ENCODE results near the gene ERVH48-1.
"Not testable (repeated sequence)": the region's sequence is repeated elsewhere in the genome, so short reads cannot be mapped to it uniquely, and the experiment has no call there.

ERVH48-1 gene

DNA sequence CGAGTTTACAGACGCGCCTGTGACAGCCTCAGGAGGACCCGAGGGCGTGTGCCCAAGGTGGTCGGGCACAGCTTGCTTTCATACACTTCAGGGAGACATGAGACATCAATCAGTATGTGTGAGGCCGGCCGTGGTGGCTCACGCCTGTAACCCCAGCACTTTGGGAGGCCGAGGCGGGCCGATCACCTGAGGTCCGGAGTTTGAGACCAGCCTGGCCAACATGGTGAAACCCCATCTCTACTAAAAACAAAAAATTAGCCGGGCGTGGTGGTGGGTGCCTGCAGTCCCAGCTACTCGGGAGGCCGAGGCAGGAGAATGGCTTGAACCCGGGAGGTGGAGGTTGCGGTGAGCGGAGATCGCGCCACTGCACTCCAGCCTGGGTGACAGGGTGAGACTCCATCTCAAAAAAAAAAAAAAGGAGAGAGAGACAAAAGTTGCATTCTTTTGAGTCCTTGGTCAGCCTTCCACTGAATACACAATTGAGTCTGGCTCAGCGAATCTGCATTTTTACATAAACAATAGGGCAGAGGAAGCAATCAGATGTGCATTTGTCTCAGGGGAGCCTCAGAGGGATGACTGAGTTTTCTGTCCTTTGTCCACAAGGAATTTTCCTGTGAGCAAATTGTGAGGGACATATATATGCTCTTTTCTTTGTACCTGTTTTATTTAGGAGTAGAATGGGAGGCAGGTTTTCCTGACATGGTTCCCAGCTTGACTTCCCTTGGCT lies 2.2 kb upstream of the ERVH48-1 start:
- not testable (repeated sequence) for H3K9me3 ChIP-seq (ENCODE audit: control insufficient read depth, insufficient read depth, low read length); DNase-seq (ENCODE audit: low read depth, low spot score); H3K4me1 ChIP-seq (ENCODE audit: control insufficient read depth, insufficient read depth, low read length); H3K27me3 ChIP-seq (ENCODE audit: control insufficient read depth, insufficient read depth, low read length); H3K27ac ChIP-seq (ENCODE audit: low read length); H3K4me3 ChIP-seq (ENCODE audit: low read length); H3K36me3 ChIP-seq (ENCODE audit: control insufficient read depth, insufficient read depth, low read length)
- no CpG with 5 or more reads among the region's 23 CpGs for WGBS (ENCODE audit: insufficient coverage, insufficient read length)

DNA sequence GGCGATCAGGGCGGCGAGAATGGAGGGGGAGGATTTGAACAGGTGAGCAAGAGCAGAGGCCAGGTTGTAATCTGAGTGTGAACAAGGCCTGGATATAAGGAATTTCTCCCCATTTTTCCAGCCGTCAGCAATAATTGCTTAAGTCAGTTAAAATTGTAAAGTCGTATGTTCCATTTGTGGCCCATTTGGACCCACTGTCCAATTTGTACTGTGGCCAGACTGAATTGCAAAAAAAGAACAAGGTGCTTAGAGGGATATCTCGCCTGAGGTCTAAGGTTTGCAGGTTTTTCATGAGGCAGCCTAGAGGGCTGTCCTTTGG lies 1.0 kb downstream of the ERVH48-1 start:
- H3K9me3 ChIP-seq (ENCODE audit: control insufficient read depth, insufficient read depth, low read length) = no peaks in the 10 kb centered on the region
- peak overlapping the region; percentile 44 for H3K27ac ChIP-seq (ENCODE audit: low read length)
- no peak for DNase-seq (ENCODE audit: low read depth, low spot score)
- WGBS (ENCODE audit: insufficient coverage, insufficient read length) = no CpG with 5 or more reads among the region's 6 CpGs
- H3K36me3 ChIP-seq (ENCODE audit: control insufficient read depth, insufficient read depth, low read length) = no peaks in the 10 kb centered on the region
- H3K4me1 ChIP-seq (ENCODE audit: control insufficient read depth, insufficient read depth, low read length) = peaks cover 1% of the 10 kb centered on the region; the same call in 1 of the 2 replicates
- H3K4me3 ChIP-seq (ENCODE audit: low read length) = no peak overlapping the region
- no peaks in the 10 kb centered on the region for H3K27me3 ChIP-seq (ENCODE audit: control insufficient read depth, insufficient read depth, low read length)

DNA sequence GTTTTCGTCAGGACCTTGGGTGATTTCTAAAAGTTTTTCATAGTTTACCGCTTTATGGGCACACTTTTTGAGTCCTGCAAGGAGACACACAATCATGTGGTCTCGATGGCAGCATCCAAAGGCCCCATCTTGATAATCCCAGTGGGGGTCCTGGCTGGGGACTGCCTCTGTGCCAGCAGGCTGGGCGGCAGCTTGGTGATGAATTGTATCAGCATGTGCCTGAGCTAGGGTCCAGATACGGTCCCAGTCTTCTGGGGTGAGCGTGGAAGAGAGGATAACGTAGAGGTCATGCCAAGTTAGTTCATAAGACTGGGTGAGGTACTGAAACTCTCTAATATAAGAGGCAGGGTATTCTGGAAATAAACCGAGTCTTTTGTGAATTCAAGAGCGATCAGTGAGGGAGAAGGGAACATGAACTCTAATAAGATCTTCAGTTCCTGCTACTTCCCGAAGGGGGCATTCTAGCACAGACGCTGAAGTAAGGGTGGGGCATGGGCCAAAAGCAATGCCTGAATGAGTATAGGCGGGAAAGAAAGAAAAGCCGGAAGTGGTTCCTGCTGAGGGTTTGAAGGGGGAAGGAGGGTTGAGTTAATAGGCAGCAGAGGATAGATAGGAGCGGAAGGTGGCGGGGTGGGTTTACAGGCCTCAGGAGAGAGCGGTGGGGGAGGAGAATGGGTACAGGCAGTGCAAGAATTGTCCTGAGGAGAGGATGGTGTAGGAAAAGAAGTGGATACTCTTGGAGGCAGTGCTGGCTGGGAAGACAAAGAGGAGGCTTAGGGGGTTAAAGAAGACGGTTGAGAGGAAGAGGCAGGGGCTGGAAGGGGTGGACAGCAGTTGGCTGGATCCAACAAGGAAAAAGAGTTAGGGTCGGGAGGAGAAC lies 1.6 kb downstream of the ERVH48-1 start:
- H3K27ac ChIP-seq (ENCODE audit: low read length) = peak overlapping the region; percentile 44
- H3K4me1 ChIP-seq (ENCODE audit: control insufficient read depth, insufficient read depth, low read length) = peaks cover 1% of the 10 kb centered on the region; the same call in 1 of the 2 replicates
- WGBS (ENCODE audit: insufficient coverage, insufficient read length) = no CpG with 5 or more reads among the region's 18 CpGs
- no peaks in the 10 kb centered on the region for H3K9me3 ChIP-seq (ENCODE audit: control insufficient read depth, insufficient read depth, low read length)
- no peaks in the 10 kb centered on the region for H3K36me3 ChIP-seq (ENCODE audit: control insufficient read depth, insufficient read depth, low read length)
- H3K27me3 ChIP-seq (ENCODE audit: control insufficient read depth, insufficient read depth, low read length) = no peaks in the 10 kb centered on the region
- peak; percentile 95 for DNase-seq (ENCODE audit: low read depth, low spot score)
- H3K4me3 ChIP-seq (ENCODE audit: low read length) = no peak overlapping the region

DNA sequence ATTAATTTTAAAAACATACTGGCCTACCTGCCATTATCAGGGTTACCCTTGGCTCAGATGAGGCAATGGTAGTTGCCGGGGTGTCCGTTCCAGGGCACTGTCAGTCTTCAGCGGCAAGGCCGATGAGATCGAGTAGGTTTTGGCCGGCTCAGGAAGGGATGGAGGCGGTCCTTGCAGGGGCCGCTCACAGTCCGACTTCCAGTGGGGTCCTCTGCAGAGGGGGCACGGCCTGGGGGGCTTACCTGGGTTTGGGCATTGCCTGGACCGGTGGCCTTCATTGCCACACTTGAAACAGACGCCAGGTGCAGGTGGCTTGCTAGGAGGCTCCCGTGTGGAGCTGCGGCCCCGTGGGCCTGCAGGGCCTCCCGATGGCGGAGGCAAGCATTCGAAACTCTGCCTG lies 2.5 kb downstream of the ERVH48-1 start:
- no peak overlapping the region for H3K4me3 ChIP-seq (ENCODE audit: low read length)
- DNase-seq (ENCODE audit: low read depth, low spot score) = no peak
- H3K4me1 ChIP-seq (ENCODE audit: control insufficient read depth, insufficient read depth, low read length) = peaks cover 1% of the 10 kb centered on the region; the same call in 1 of the 2 replicates
- H3K27ac ChIP-seq (ENCODE audit: low read length) = no peak overlapping the region
- no peaks in the 10 kb centered on the region for H3K9me3 ChIP-seq (ENCODE audit: control insufficient read depth, insufficient read depth, low read length)
- H3K36me3 ChIP-seq (ENCODE audit: control insufficient read depth, insufficient read depth, low read length) = no peaks in the 10 kb centered on the region
- no peaks in the 10 kb centered on the region for H3K27me3 ChIP-seq (ENCODE audit: control insufficient read depth, insufficient read depth, low read length)
- WGBS (ENCODE audit: insufficient coverage, insufficient read length) = no CpG with 5 or more reads among the region's 18 CpGs

DNA sequence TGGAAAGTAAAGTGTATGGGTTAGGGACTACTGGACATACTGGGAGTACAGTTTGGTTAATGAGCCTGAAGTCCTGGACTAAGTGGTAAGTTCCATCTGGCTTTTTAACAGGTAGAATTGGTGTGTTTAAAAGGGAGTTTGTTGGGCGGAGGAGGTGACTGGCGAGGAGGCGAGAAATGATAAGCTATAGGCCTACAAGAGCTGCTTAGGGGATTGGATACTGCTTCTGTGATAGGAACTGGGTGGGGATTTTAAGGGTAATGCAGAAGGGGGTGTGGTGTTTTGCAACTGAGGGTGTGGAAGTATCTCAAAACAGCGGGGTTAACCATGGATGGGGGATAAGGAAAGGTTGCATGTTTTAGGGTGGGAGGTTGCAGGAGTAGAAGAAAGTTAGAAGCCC lies 3.5 kb downstream of the ERVH48-1 start:
- Histone ChIP-seq H3K27ac (ENCODE audit: low read length) (no peak overlapping the region), H3K27me3 (ENCODE audit: control insufficient read depth, insufficient read depth, low read length) (no peaks in the 10 kb centered on the region), H3K36me3 (ENCODE audit: control insufficient read depth, insufficient read depth, low read length) (no peaks in the 10 kb centered on the region), H3K4me1 (ENCODE audit: control insufficient read depth, insufficient read depth, low read length) (no peaks in the 10 kb centered on the region; the same call in 1 of the 2 replicates), H3K4me3 (ENCODE audit: low read length) (no peak overlapping the region), H3K9me3 (ENCODE audit: control insufficient read depth, insufficient read depth, low read length) (no peaks in the 10 kb centered on the region)
- no peak for DNase-seq (ENCODE audit: low read depth, low spot score)
- 100% methylated on average over 3 of the region's 4 CpGs for WGBS (ENCODE audit: insufficient coverage, insufficient read length)

DNA sequence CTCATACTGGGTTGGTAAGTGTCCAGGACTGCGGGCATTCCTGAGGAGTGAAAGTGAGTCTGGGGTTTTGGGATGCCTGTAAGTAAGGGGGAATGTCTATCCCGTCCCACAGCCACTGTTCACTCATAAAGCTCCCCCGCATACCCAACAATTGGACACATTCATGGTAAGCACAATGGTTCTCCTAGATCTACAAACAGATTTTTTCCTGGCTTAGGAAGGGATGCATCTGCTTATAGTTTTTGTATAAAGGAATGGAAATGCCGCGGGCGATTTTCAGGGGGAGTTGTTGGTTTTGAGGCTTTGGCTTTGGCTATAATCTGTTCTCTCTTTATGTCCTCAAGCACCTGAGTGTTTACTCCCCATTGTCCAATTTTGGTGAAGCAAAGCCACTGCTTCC lies 7.1 kb downstream of the ERVH48-1 start:
- H3K27me3 ChIP-seq (ENCODE audit: control insufficient read depth, insufficient read depth, low read length) = no peaks in the 10 kb centered on the region
- no peaks in the 10 kb centered on the region for H3K9me3 ChIP-seq (ENCODE audit: control insufficient read depth, insufficient read depth, low read length)
- WGBS (ENCODE audit: insufficient coverage, insufficient read length) = no CpG with 5 or more reads among the region's 6 CpGs
- H3K27ac ChIP-seq (ENCODE audit: low read length) = no peak overlapping the region
- no peak overlapping the region for H3K4me3 ChIP-seq (ENCODE audit: low read length)
- DNase-seq (ENCODE audit: low read depth, low spot score) = no peak
- no peaks in the 10 kb centered on the region for H3K4me1 ChIP-seq (ENCODE audit: control insufficient read depth, insufficient read depth, low read length)
- H3K36me3 ChIP-seq (ENCODE audit: control insufficient read depth, insufficient read depth, low read length) = no peaks in the 10 kb centered on the region

DNA sequence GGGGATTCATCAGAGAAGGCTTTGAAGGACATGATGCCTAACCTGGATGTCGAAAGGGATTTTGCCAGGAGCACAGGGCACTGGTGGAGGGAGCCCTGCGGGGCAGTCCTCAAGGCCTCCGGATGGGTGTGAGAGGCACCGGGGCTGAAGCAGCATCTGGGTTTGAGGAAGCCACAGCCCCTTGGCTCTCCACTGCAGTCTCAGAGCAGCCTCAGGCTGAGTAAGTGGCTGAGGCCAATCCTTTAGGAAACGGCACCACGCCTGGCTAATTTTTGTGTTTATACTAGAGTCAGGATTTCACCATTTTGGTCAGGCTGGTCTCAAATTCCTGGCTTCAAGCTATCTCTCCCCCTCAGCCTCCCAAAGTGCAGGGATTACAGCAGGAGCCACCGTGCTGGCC lies 12.0 kb downstream of the ERVH48-1 start:
- no peak overlapping the region for H3K27ac ChIP-seq (ENCODE audit: low read length)
- no CpG with 5 or more reads among the region's 7 CpGs for WGBS (ENCODE audit: insufficient coverage, insufficient read length)
- no peaks in the 10 kb centered on the region for H3K27me3 ChIP-seq (ENCODE audit: control insufficient read depth, insufficient read depth, low read length)

DNA sequence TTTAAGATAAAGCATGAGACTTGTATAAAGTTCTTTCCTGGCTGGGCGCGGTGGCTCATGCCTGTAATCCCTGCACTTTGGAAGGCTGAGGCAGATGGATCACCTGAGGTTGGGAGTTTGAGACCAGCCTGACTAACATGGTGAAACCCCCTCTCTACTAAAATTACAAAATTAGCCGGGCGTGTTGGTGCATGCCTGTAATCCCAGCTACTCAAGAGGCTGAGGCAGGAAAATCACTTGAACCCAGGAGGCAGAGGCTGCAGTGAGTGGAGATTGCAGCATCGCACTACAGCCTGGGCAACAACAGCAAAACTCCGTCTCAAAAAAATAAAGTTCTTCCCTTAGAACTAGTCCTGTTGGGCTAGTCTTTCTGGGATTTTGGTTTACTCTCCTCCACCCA lies 13.5 kb downstream of the ERVH48-1 start:
- not testable (repeated sequence) for H3K27ac ChIP-seq (ENCODE audit: low read length)

More for the DNA sequence above, 12.0 kb downstream of the ERVH48-1 start:
- no peaks in the 10 kb centered on the region for H3K9me3 ChIP-seq (ENCODE audit: control insufficient read depth, insufficient read depth, low read length)
- H3K36me3 ChIP-seq (ENCODE audit: control insufficient read depth, insufficient read depth, low read length) = peaks cover 2% of the 10 kb centered on the region; the same call in 1 of the 2 replicates
- DNase-seq (ENCODE audit: low read depth, low spot score) = no peak
- H3K4me1 ChIP-seq (ENCODE audit: control insufficient read depth, insufficient read depth, low read length) = no peaks in the 10 kb centered on the region
- H3K4me3 ChIP-seq (ENCODE audit: low read length) = no peak overlapping the region

DNA sequence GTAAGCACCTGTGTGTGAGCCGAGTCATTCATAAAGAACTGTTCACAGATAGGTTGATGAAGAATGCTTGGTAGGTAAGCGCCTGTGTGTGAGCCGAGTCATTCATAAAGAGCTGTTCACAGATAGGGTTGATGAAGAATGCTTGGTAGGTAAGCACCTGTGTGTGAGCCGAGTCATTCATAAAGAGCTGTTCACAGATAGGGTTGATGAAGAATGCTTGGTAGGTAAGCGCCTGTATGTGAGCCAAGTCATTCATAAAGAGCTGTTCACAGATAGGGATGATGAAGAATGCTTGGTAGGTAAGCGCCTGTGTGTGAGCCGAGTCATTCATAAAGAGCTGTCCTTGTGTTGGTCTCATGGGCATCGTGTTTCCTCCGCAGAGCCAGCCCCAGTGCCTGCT lies 16.9 kb downstream of the ERVH48-1 start:
- not testable (repeated sequence) for H3K27me3 ChIP-seq (ENCODE audit: control insufficient read depth, insufficient read depth, low read length); H3K4me1 ChIP-seq (ENCODE audit: control insufficient read depth, insufficient read depth, low read length)
- peaks cover 20% of the 10 kb centered on the region; the same call in 1 of the 2 replicates for H3K36me3 ChIP-seq (ENCODE audit: control insufficient read depth, insufficient read depth, low read length)

More for the DNA sequence above, 13.5 kb downstream of the ERVH48-1 start:
- DNase-seq (ENCODE audit: low read depth, low spot score); H3K9me3 ChIP-seq (ENCODE audit: control insufficient read depth, insufficient read depth, low read length); H3K4me1 ChIP-seq (ENCODE audit: control insufficient read depth, insufficient read depth, low read length); H3K36me3 ChIP-seq (ENCODE audit: control insufficient read depth, insufficient read depth, low read length); H3K4me3 ChIP-seq (ENCODE audit: low read length); H3K27me3 ChIP-seq (ENCODE audit: control insufficient read depth, insufficient read depth, low read length): not testable (repeated sequence)
- no CpG with 5 or more reads among the region's 6 CpGs for WGBS (ENCODE audit: insufficient coverage, insufficient read length)

DNA sequence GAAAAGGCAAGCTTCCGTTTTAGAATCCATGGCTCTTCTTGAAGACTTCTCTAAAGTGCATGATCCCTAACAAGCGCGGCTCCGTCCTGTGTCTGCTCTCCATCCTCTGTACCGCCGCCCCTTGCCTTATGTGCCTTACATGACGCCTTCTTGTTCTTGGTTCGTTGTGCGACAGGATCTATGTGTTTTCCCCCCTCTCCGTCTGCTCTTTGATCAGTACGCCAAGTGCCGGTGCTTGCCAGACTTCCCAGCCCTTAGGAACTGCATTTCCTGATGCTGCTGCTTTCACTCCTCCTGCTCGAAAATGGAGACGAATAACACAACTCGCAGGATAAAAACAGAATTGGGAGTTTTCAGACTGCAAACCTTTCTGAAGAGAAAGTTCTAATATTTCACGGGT lies 19.2 kb downstream of the ERVH48-1 start:
- no peak for DNase-seq (ENCODE audit: low read depth, low spot score)
- Histone ChIP-seq H3K4me3 (ENCODE audit: low read length) (no peak overlapping the region), H3K27me3 (ENCODE audit: control insufficient read depth, insufficient read depth, low read length) (no peaks in the 10 kb centered on the region), H3K4me1 (ENCODE audit: control insufficient read depth, insufficient read depth, low read length) (no peaks in the 10 kb centered on the region), H3K9me3 (ENCODE audit: control insufficient read depth, insufficient read depth, low read length) (0 out of 2 replicates have a peak, but pooled peaks cover 2% of the 10 kb centered on the region), H3K27ac (ENCODE audit: low read length) (no peak overlapping the region), H3K36me3 (ENCODE audit: control insufficient read depth, insufficient read depth, low read length) (peaks cover 23% of the 10 kb centered on the region; the same call in 1 of the 2 replicates)
- WGBS (ENCODE audit: insufficient coverage, insufficient read length) = no CpG with 5 or more reads among the region's 16 CpGs

More for the DNA sequence above, 16.9 kb downstream of the ERVH48-1 start:
- not testable (repeated sequence) for H3K27ac ChIP-seq (ENCODE audit: low read length); DNase-seq (ENCODE audit: low read depth, low spot score); H3K4me3 ChIP-seq (ENCODE audit: low read length); H3K9me3 ChIP-seq (ENCODE audit: control insufficient read depth, insufficient read depth, low read length)
- WGBS (ENCODE audit: insufficient coverage, insufficient read length) = no CpG with 5 or more reads among the region's 9 CpGs

Measured in iPS DF 6.9 (cell line).